Natural killer cell (primary cell): ENCODE results near the gene SCARB2. TPM values are rescaled to one million over a fixed set of nuclear protein-coding genes. Genes with fewer than 3 reads are reported as not detected.

Experiments used
- ATAC-seq, 3 donors: fragments of 150-1000 bp in 2 of 3; fragments of 200-7000 bp in 1 of 3; cut with Tn5 transposase; 1 replicate in 1 of 3; 2 replicates in 2 of 3; pipeline ENCODE4 v1.10.0; 2021; ENCODE audit warnings: mild to moderate bottlenecking in 2 of 3, moderate library complexity in 2 of 3
- DNase-seq, 2 donors: peaks; one replicate each; pipeline versions ENCODE4 v3.0.0 to v3.0.0-alpha.2; 2013 to 2021; ENCODE audit warnings: mixed read lengths in 1 of 2
- H3K27ac ChIP-seq: one replicate; pipeline ENCODE4 v1.5.1; 2013; ENCODE audit warnings: mild to moderate bottlenecking, low read length
- H3K27me3 ChIP-seq: one replicate; pipeline ENCODE4 v1.6.1; 2013; ENCODE audit warnings: low read length; ENCODE audit not compliant: control insufficient read depth, insufficient read depth
- H3K36me3 ChIP-seq: one replicate; pipeline ENCODE4 v1.6.1; 2013; ENCODE audit warnings: low read length; ENCODE audit not compliant: control insufficient read depth, insufficient read depth
- H3K4me1 ChIP-seq: one replicate; pipeline ENCODE4 v1.6.1; 2013; ENCODE audit warnings: low read length; ENCODE audit not compliant: control insufficient read depth, insufficient read depth
- H3K4me3 ChIP-seq: one replicate; pipeline ENCODE4 v1.5.1; 2013; ENCODE audit warnings: low read length
- H3K9me3 ChIP-seq: one replicate; pipeline ENCODE4 v1.6.1; 2013; ENCODE audit warnings: low read length; ENCODE audit not compliant: control insufficient read depth, insufficient read depth
- H3K27ac Mint-ChIP-seq, 2 donors: one replicate each; pipeline ENCODE4 v1.8.0; 2022; ENCODE audit warnings: mild to moderate bottlenecking in 2 of 2, mixed read lengths in 2 of 2, moderate library complexity in 1 of 2
- H3K27me3 Mint-ChIP-seq, 2 donors: one replicate each; pipeline ENCODE4 v1.8.0; 2022; ENCODE audit warnings: low read depth in 2 of 2, mixed read lengths in 2 of 2
- H3K36me3 Mint-ChIP-seq: one replicate; pipeline ENCODE4 v1.8.0; 2022; ENCODE audit warnings: mixed read lengths
- H3K4me1 Mint-ChIP-seq, 2 donors: one replicate each; pipeline ENCODE4 v1.8.0; 2022; ENCODE audit warnings: mixed read lengths in 2 of 2
- H3K4me3 Mint-ChIP-seq: one replicate; pipeline ENCODE4 v1.8.0; 2022; ENCODE audit warnings: mild to moderate bottlenecking, moderate library complexity, mixed read lengths
- H3K9me3 Mint-ChIP-seq, 2 donors: one replicate each; pipeline ENCODE4 v1.8.0; 2022; ENCODE audit warnings: mixed read lengths in 2 of 2
- CTCF ChIP-seq: fragments of 200-600 bp; IDR thresholded peaks from one replicate; pipeline ENCODE4 v1.8.0; 2022; ENCODE audit warnings: antibody characterized with exemption
- WGBS: methylation state at CpG from one replicate; pipeline ENCODE4 v1.1.7; 2013; ENCODE audit warnings: missing lambda C conversion rate; ENCODE audit not compliant: insufficient coverage; 5-methylcytosine and 5-hydroxymethylcytosine counted together
- intact Hi-C: fragments of 100-400 bp; cut with micrococcal nuclease; formaldehyde crosslinking; loops from one replicate; pipeline ENCODE4 v1.14.2; 2022
- total RNA-seq, 4 donors: library from RNA; stranded (reverse); fragments of 120-200 nt in 1 of 4; gene quantifications; one replicate each; pipeline versions ENCODE4 v1.2.3 to v1.2.4, GENCODE V29; 2013 to 2022

SCARB2 gene
- total RNA-seq, 3 donors from 2014 or later (not counting 1 experiment from before 2014, with no cell fraction given), result 22.0 to 39.0 (median 30.4) TPM

GRCh38 chr4:76117536-76117935 lies 96.1 kb downstream of the SCARB2 start:
- no peak for DNase-seq
- intact Hi-C loops, result no loop called here
- Histone ChIP-seq H3K27me3 (no peaks in the 10 kb centered on the region), H3K4me1 (no peaks in the 10 kb centered on the region), H3K4me3 (no peak overlapping the region), H3K9me3 (no peaks in the 10 kb centered on the region), H3K27ac (no peak overlapping the region), H3K36me3 (peaks cover 67% of the 10 kb centered on the region)
- Mint-ChIP-seq H3K27me3 (no peaks in the 10 kb centered on the region), H3K36me3 (peaks cover 15% of the 10 kb centered on the region), H3K4me3 (no peak overlapping the region), H3K27ac (no peak overlapping the region), H3K4me1 (no peaks in the 10 kb centered on the region), H3K9me3 (no peaks in the 10 kb centered on the region)
- no peak for TF ChIP-seq CTCF
- 75% methylated on average over 4 of the region's 5 CpGs for WGBS
- ATAC-seq, result no peak

GRCh38 chr4:76116821-76117220 lies 96.8 kb downstream of the SCARB2 start:
- Mint-ChIP-seq H3K36me3 (peaks cover 15% of the 10 kb centered on the region), H3K9me3 (no peaks in the 10 kb centered on the region), H3K27ac (no peak overlapping the region), H3K4me3 (no peak overlapping the region), H3K27me3 (no peaks in the 10 kb centered on the region), H3K4me1 (no peaks in the 10 kb centered on the region)
- TF ChIP-seq CTCF, result no peak
- Histone ChIP-seq H3K36me3 (peaks cover 60% of the 10 kb centered on the region), H3K27ac (no peak overlapping the region), H3K4me1 (no peaks in the 10 kb centered on the region), H3K4me3 (no peak overlapping the region), H3K27me3 (no peaks in the 10 kb centered on the region), H3K9me3 (no peaks in the 10 kb centered on the region)
- 100% methylated on average over 1 of the region's 1 CpG for WGBS
- ATAC-seq (no peak), DNase-seq (no peak)
- intact Hi-C loops, result no loop called here

Other genes with a start within 250 kb of the SCARB2 start
- gene SDAD1, start 222.9 kb downstream of the SCARB2 start, total RNA-seq, result 10 to 100 TPM; 32.5 to 52.2 (median 39.7) TPM
- gene CXCL9, start 206.3 kb downstream of the SCARB2 start, total RNA-seq, result not detected
- gene CXCL10, start 190.3 kb downstream of the SCARB2 start, total RNA-seq, result not detected
- gene CXCL11, start 177.8 kb downstream of the SCARB2 start, total RNA-seq, result not detected
- gene ART3, start 139.1 kb downstream of the SCARB2 start, total RNA-seq, result not detected
- gene NUP54, start 65.4 kb downstream of the SCARB2 start, total RNA-seq, result 100 to 1,000 TPM; 102 to 114 (median 108) TPM
- under 1 TPM in 2 of 3 donors, not detected in 1; 0.21 to 0.85 TPM for gene FAM47E, start 37.9 kb upstream of the SCARB2 start, total RNA-seq
- gene STBD1, start 92.9 kb upstream of the SCARB2 start, total RNA-seq, result 1 to 10 TPM in 1 of 3 donors, under 1 TPM in 2; 0.15 to 1.3 (median 0.26) TPM
- gene CCDC158, start 207.3 kb upstream of the SCARB2 start, total RNA-seq, result not detected
- under 1 TPM in 1 of 3 donors, not detected in 2; 0.63 TPM for gene SHROOM3, start 221.4 kb upstream of the SCARB2 start, total RNA-seq